D721Med (cell line): ENCODE measurements around the gene ETV6.

Experiments
- DNase-seq: peaks from one replicate; pipeline ENCODE4 v3.0.0; 2011; ENCODE audit warnings: low spot score; ENCODE audit not compliant: insufficient read length
- FAIRE-seq: peaks from 2 replicates; lab custom pipeline; 2011; peaks lifted over from hg19 to GRCh38; lab: Jason Lieb, UNC
- TF ChIP-seq, protein P1 (sequence below): IDR thresholded peaks from 2 replicates; pipeline ENCODE4 v1.5.1; 2012; ENCODE audit warnings: mild to moderate bottlenecking, control low read depth; ENCODE audit not compliant: insufficient read depth; ENCODE audit errors: missing control alignments

Gene ETV6

DNA sequence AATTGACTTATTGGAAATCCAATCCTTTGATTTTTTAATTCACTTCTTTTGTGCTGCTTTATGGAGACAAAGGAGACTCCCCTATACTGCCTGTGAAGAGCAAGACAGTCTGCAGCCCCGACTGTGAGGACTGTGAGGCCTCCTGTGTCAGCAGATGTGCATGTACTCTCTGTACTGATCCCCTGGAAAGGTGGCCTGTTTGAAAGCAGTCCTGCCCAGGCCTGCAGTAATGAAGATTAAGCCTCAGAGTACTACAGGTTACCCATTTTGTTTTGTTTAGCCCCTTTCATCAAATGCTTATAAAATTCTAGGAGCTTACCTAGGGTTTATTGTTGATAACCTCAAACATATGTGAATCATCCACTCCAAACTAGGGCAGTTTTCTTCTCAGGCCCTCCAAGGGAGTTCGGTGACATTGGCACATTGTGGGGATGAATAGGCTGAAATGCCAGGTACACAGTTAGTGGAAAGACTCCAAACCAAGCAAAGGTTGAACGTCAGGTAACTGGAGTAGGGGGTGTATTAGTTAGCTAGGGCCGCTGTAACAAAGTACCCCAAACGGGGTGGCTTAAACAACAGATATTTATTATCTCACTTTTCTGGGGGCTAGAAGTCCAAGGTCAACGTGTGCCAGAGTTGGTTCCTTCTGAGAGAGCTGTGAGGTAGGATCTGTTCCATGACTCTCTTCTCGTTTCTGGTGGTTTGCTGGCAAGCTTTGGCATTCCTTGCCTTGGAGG lies 212.6 kb downstream of the ETV6 start:
- TF ChIP-seq, protein P1, sequence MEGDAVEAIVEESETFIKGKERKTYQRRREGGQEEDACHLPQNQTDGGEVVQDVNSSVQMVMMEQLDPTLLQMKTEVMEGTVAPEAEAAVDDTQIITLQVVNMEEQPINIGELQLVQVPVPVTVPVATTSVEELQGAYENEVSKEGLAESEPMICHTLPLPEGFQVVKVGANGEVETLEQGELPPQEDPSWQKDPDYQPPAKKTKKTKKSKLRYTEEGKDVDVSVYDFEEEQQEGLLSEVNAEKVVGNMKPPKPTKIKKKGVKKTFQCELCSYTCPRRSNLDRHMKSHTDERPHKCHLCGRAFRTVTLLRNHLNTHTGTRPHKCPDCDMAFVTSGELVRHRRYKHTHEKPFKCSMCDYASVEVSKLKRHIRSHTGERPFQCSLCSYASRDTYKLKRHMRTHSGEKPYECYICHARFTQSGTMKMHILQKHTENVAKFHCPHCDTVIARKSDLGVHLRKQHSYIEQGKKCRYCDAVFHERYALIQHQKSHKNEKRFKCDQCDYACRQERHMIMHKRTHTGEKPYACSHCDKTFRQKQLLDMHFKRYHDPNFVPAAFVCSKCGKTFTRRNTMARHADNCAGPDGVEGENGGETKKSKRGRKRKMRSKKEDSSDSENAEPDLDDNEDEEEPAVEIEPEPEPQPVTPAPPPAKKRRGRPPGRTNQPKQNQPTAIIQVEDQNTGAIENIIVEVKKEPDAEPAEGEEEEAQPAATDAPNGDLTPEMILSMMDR = no peak
- no peak for FAIRE-seq
- DNase-seq = no peak

DNA sequence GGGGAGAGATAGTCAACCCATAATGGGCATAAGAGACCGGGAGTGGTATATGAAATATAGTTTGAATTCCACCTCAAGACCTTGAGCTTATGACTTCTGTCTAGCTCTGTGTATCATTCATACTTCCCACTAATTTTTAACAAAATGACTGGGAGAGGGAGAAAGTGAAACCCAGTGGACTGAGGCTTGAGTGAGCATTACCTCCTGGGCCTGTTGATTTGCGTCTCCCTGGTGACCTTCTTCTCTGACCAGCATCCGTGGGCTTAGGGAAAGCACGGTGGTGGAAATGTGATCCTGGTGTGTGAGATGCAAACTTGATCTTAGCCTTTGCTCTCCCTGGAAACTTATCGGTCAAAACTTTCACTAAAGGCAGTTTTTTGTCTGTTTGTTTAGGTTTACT lies 213.3 kb downstream of the ETV6 start:
- DNase-seq (no peak), FAIRE-seq (no peak)
- TF ChIP-seq, protein P1 = no peak

DNA sequence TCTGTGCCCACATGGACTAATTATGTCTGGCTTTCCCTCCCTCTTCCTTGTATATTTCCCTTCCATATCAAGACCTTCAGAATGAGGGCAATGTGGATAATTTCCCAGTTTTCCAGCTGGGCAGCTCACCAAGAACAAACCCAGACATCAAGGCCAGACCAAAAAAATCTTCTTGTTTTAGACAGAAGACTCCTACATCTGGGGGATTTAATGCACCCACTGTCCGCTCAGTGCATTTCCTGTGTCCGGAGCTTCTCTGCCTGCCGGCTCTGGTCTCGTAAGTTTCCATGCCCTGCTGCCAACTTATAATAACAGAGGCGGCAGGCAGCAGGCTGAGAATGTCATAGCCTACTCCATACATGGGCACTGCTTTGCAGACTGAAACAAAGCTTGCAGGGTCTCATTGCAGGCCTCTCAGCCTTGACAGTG lies 214.0 kb downstream of the ETV6 start:
- no peak for FAIRE-seq
- no peak for DNase-seq
- TF ChIP-seq, protein P1 = no peak

DNA sequence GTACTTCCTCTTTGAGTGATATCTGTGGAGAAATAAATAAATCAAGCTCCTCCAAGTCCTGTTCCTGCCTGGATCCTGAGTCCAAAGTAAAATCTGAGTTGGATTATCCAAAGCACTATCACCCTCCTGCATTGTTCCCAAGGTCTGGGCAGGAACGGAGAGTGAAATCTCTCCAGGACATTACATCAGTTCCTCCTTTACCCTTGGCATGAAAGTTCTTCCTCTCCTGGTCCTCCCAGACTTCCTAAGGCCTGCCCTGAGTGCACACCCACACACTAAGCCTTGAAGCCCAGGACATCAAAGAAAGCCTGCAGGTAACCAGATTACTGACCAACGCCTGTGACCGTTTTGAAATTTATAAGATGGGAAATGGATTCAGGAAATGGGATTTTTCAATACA lies 214.5 kb downstream of the ETV6 start:
- FAIRE-seq (no peak), DNase-seq (no peak)
- TF ChIP-seq, protein P1 = no peak

DNA sequence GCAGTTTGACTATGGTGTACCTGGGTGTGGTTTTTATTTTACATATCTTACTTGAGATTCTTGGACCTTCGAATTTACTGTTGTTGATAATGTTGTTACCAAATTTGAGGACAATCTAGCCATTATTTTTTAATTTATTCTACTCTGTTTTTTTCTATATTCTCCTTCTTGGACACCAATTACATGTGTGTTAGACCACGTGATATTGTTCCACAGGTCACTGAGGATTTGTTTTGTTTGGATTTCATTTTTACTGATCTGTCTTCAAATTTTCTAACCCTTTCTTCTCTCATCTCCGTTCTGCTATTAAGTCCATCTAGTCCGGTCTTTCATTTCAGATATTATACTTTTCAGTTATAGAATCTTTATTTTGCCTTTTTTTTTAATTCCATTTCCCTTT lies 216.3 kb downstream of the ETV6 start:
- DNase-seq (no peak), FAIRE-seq (no peak)
- TF ChIP-seq, protein P1 = no peak

DNA sequence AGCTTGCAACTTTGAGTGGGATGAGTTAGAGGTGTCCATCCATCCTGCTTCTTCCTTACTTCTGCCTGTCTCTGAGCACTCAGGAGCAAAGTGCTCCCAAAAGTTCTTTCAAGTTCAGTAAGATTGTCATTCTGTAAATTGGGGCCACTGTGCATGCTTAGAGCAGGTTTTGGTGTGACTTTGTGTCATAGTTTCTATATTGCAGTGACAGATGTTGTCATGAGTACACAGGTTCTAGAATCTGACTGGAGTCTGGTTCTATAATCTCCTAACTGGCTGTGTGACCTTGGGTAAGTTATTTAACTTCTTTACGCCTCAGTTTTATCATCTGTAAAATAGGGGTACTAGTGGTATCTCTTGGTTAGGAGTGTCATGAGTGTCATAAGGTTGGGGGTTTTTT lies 218.6 kb downstream of the ETV6 start:
- TF ChIP-seq, protein P1 = no peak
- no peak for FAIRE-seq
- DNase-seq = no peak

DNA sequence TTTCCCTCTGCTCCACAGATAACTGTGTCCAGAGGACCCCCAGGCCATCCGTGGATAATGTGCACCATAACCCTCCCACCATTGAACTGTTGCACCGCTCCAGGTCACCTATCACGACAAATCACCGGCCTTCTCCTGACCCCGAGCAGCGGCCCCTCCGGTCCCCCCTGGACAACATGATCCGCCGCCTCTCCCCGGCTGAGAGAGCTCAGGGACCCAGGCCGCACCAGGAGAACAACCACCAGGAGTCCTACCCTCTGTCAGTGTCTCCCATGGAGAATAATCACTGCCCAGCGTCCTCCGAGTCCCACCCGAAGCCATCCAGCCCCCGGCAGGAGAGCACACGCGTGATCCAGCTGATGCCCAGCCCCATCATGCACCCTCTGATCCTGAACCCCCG lies 219.9 kb downstream of the ETV6 start:
- DNase-seq (no peak), FAIRE-seq (no peak)

More for the DNA sequence above, 219.9 kb downstream of the ETV6 start:
- TF ChIP-seq, protein P1 = no peak
